Vagina (tissue), 2 donors: ENCODE results near the gene FREM2.

Experiments used
- CTCF ChIP-seq, 3 experiments: fragments of 450-650 bp in 2 of 3; fragments of 200-600 bp in 1 of 3; sonication (generic) in 1 of 3; IDR thresholded peaks; one replicate each; pipeline ENCODE4 v1.5.1; 2017 to 2019; ENCODE audit warnings: antibody characterized with exemption in 3 of 3, mild to moderate bottlenecking in 2 of 3, moderate library complexity in 2 of 3
- POLR2A ChIP-seq, 2 donors: fragments of 450-650 bp; IDR thresholded peaks; one replicate each; pipeline ENCODE4 v1.6.1; 2017; ENCODE audit warnings: antibody characterized with exemption in 2 of 2, mild to moderate bottlenecking in 2 of 2, moderate library complexity in 2 of 2
- POLR2AphosphoS5 ChIP-seq, 2 donors: sonication (generic); formaldehyde crosslinking; IDR thresholded peaks; one replicate each; pipeline ENCODE4 v1.9.0; 2017; ENCODE audit warnings: antibody characterized with exemption in 2 of 2, mild to moderate bottlenecking in 2 of 2, low read depth in 1 of 2; ENCODE audit not compliant: insufficient read depth in 1 of 2

- no peak for TF ChIP-seq CTCF (IDR thresholded peaks at IDR 0.05)
- TF ChIP-seq POLR2A (IDR thresholded peaks at IDR 0.05), result no peak
- no peak for TF ChIP-seq POLR2AphosphoS5 (IDR thresholded peaks at IDR 0.05; ENCODE audit: insufficient read depth in 1 of 2, low read depth in 1 of 2)
Measured at GRCh38 chr13:38879786-38880185, 192.9 kb downstream of the FREM2 start.
